ENCODE measurements around the gene RASGRP4.

The RASGRP4 gene

DNA sequence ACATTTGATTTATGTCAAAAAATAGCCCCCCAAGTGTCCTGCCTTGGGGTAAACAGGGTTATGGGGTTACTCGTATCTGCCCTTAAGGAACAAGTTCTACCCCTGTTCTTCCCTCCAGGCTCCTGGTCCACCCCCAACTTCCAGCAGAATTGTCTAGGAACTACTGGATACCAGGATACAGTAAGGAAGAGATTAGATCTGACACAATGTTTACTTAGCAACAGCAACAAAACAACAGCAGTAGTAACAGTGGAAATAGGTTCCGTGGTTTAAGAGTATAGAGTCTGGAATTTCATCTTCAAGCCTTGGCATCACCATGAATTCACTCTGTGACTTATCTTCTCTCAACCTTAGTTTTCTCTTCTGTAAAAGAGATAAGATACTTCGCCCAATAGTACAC is 24.9 kb downstream of the RASGRP4 start:
- ATAC-seq = peak; percentile 1; the same call in 2 of the 3 replicates
- TF ChIP-seq, protein P1, sequence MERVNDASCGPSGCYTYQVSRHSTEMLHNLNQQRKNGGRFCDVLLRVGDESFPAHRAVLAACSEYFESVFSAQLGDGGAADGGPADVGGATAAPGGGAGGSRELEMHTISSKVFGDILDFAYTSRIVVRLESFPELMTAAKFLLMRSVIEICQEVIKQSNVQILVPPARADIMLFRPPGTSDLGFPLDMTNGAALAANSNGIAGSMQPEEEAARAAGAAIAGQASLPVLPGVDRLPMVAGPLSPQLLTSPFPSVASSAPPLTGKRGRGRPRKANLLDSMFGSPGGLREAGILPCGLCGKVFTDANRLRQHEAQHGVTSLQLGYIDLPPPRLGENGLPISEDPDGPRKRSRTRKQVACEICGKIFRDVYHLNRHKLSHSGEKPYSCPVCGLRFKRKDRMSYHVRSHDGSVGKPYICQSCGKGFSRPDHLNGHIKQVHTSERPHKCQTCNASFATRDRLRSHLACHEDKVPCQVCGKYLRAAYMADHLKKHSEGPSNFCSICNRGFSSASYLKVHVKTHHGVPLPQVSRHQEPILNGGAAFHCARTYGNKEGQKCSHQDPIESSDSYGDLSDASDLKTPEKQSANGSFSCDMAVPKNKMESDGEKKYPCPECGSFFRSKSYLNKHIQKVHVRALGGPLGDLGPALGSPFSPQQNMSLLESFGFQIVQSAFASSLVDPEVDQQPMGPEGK (CRISPR knock-in tag; IDR thresholded peaks at IDR 0.05; ENCODE audit: borderline replicate concordance) = no peak
- TF ChIP-seq SNAI2 (CRISPR knock-in tag; IDR thresholded peaks at IDR 0.05) (no peak), CREB5 (CRISPR knock-in tag; IDR thresholded peaks at IDR 0.05; ENCODE audit: low read depth) (no peak)

DNA sequence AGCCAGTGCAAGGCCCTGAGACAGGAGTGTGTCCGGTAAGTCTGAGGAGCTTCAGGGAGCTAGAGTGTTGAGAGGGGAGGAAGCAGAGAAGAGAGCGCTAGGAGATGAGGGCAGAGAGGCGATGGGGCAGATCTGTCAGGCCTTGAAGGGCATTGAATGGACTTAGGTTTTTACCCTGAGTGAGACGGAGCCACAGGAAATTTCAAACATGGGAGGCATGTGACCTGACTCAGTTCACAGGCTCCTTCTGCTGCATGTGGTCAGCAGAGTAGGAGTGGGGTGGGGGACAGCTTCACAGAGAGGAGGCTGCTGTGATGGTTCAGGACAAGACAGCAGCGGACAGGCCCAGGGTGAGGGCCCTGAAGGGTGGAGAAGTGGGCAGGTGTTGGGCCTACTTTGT is 25.7 kb downstream of the RASGRP4 start:
- ATAC-seq = no peak
- no peak for TF ChIP-seq CSRNP3 (CRISPR knock-in tag; IDR thresholded peaks at IDR 0.05)
- no peak for TF ChIP-seq SNAI2 (CRISPR knock-in tag; IDR thresholded peaks at IDR 0.05)
- TF ChIP-seq ZFP3 (CRISPR knock-in tag; IDR thresholded peaks at IDR 0.05) = no peak
- no peak for TF ChIP-seq ZFP30 (CRISPR knock-in tag; IDR thresholded peaks at IDR 0.05)
- TF ChIP-seq CSDC2 (CRISPR knock-in tag; IDR thresholded peaks at IDR 0.05) = no peak
- TF ChIP-seq ZC3H10 (CRISPR knock-in tag; IDR thresholded peaks at IDR 0.05) = no peak
- TF ChIP-seq CREB5 (CRISPR knock-in tag; IDR thresholded peaks at IDR 0.05; ENCODE audit: low read depth) = no peak
- TF ChIP-seq TCF4 (CRISPR knock-in tag; IDR thresholded peaks at IDR 0.05; ENCODE audit: borderline replicate concordance) = no peak
- TF ChIP-seq TOX (CRISPR knock-in tag; IDR thresholded peaks at IDR 0.05; ENCODE audit: borderline replicate concordance) = no peak

DNA sequence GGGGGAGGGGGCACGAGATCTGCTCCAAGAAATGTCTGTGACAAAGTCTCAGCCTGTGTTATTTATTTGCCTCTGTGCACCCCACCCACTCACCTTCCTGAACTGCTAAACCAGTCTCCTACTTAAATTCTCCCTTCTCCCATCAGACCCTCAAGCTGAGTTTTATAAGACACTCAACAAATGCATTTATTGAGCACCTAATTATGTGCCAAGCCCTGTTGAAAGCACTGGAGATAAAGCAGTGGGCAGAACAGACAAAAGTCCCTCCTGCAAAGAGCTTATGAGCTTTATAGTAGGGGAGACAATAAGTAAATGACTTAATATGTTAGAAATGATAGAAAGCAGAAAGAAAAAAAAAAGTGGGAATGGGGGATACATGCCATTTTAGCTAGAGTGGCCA is 26.5 kb downstream of the RASGRP4 start:
- no peak for ATAC-seq
- TF ChIP-seq ESRRG (CRISPR knock-in tag; IDR thresholded peaks at IDR 0.05) (no peak), GLIS3 (CRISPR knock-in tag; IDR thresholded peaks at IDR 0.05) (no peak), CSRNP3 (CRISPR knock-in tag; IDR thresholded peaks at IDR 0.05) (no peak), RARB (CRISPR knock-in tag; IDR thresholded peaks at IDR 0.05) (no peak), ARNTL (CRISPR knock-in tag; IDR thresholded peaks at IDR 0.05; ENCODE audit: borderline replicate concordance, low read depth) (no peak), BACH2 (CRISPR knock-in tag; IDR thresholded peaks at IDR 0.05; ENCODE audit: borderline replicate concordance) (no peak), ZFP30 (CRISPR knock-in tag; IDR thresholded peaks at IDR 0.05) (no peak)

DNA sequence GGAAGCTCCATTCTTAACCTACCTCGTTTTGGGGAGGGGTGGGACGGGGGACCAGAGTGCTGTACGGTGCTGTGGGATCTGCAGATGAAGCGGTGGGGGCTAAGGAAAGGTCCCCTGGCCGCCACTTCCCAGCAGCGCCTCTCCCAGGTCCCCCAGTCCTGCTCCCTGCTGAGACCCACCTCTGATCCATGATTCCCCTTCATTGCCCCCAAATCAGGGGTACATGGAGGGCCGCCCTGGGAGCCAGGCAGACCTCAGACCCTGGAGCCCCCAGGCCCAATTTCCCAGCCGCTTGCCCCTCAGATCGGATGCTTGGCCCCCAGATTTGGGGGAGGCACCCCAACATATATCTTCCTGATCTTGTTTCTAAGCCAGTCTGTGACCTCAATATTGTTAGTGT is 26.9 kb downstream of the RASGRP4 start:
- ATAC-seq = no peak
- no peak for TF ChIP-seq ISL1 (CRISPR knock-in tag; IDR thresholded peaks at IDR 0.05)
- no peak for TF ChIP-seq GLIS3 (CRISPR knock-in tag; IDR thresholded peaks at IDR 0.05)
- TF ChIP-seq SNAI2 (CRISPR knock-in tag; IDR thresholded peaks at IDR 0.05) = no peak
- no peak for TF ChIP-seq ESRRG (CRISPR knock-in tag; IDR thresholded peaks at IDR 0.05)
- TF ChIP-seq TCF4 (CRISPR knock-in tag; IDR thresholded peaks at IDR 0.05; ENCODE audit: borderline replicate concordance) = no peak
- no peak for TF ChIP-seq ZNF70 (CRISPR knock-in tag; IDR thresholded peaks at IDR 0.05)
- TF ChIP-seq TSHZ2 (CRISPR knock-in tag; IDR thresholded peaks at IDR 0.05) = no peak
- no peak for TF ChIP-seq RARB (CRISPR knock-in tag; IDR thresholded peaks at IDR 0.05)
- no peak for TF ChIP-seq ZNF8 (CRISPR knock-in tag; IDR thresholded peaks at IDR 0.05)
- no peak for TF ChIP-seq TOX (CRISPR knock-in tag; IDR thresholded peaks at IDR 0.05; ENCODE audit: borderline replicate concordance)
- TF ChIP-seq PPARA (CRISPR knock-in tag; IDR thresholded peaks at IDR 0.05; ENCODE audit: borderline replicate concordance) = no peak
- TF ChIP-seq ZFP3 (CRISPR knock-in tag; IDR thresholded peaks at IDR 0.05) = no peak
- TF ChIP-seq OSR1 (CRISPR knock-in tag; IDR thresholded peaks at IDR 0.05) = no peak
- TF ChIP-seq, protein P1 (CRISPR knock-in tag; IDR thresholded peaks at IDR 0.05; ENCODE audit: borderline replicate concordance) = no peak
